ENCODE data around the gene ZBP1.

Gene ZBP1

DNA sequence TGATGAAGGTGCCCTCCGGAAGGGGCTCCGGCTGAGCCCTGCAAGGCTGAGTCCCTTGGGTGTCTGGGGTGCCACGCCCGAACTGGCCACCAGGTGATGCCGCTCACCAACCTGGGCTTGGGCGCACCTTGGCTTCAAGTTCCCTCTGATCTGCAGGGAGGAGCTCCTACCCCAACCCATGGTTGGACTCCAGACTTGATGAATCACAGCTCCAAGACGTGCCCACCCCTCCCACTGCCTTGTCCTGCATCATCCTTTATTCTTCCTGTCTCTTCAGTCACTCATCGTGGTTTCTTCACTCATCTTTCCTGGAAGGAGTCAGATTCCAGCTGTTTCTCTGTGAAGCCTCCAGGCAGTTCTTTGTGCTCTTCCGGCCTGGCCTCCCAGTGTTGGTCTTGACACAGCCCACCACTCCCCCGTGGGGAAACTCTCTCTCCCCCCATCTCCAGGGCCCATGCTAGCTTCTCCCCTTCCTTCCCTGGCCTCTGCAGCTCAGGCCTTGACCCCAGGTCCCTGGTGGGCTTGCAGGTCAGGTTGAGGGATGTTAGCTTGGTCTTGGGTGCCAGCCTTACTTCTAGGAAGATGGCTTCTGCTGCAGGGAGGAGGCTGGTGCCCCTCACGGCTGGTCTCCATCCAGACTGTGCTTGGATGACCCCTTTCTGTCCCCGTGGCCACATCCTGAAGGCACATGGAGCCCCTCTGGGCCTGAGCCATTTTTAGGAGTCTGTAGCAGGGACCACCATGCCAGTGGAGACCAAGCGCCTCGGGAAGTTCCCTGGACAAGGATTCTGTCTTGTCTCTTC lies 2.6 kb upstream of the ZBP1 start:
- Histone ChIP-seq H3K36me3 (ENCODE audit: control insufficient read depth, insufficient read depth, low read length) (no peaks in the 10 kb centered on the region), H3K4me3 (ENCODE audit: extremely low read depth, insufficient read depth, low read length, poor library complexity, severe bottlenecking) (no peak overlapping the region), H3K4me1 (ENCODE audit: control insufficient read depth, insufficient read depth, low read length, poor library complexity, severe bottlenecking) (peaks cover 7% of the 10 kb centered on the region), H3K9me3 (ENCODE audit: control insufficient read depth, low read length) (peaks cover 9% of the 10 kb centered on the region), H3K27ac (ENCODE audit: low read depth, low read length, severe bottlenecking) (no peak overlapping the region)
- WGBS, 2 experiments (ENCODE audit: insufficient coverage in 2 of 2): 73 to 74% methylated on average over 10 to 11 of the region's 14 CpGs

DNA sequence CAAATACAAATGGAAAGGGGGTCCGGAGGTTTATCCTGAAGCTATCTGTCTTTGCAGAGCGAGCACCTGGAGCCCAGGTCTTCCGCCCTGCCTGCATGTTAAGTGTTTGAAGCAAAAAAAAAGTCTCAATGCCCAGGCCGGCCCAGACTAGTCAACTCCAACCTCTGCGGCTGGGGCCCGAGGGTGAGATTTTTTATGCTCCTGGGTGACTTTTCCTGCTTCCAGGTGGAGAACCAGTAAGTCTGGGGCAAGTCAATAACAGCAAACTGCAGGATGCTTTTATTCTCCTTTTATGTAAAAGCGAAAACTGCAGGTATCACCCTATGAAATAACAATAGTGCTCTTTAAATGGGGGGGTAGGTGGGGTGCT lies 2.0 kb upstream of the ZBP1 start:
- Histone ChIP-seq H3K27ac (ENCODE audit: low read depth, low read length, severe bottlenecking) (no peak overlapping the region), H3K9me3 (ENCODE audit: control insufficient read depth, low read length) (peaks cover 9% of the 10 kb centered on the region), H3K4me1 (ENCODE audit: control insufficient read depth, insufficient read depth, low read length, poor library complexity, severe bottlenecking) (peaks cover 7% of the 10 kb centered on the region), H3K4me3 (ENCODE audit: extremely low read depth, insufficient read depth, low read length, poor library complexity, severe bottlenecking) (no peak overlapping the region), H3K36me3 (ENCODE audit: control insufficient read depth, insufficient read depth, low read length) (no peaks in the 10 kb centered on the region)
- 90 to 92% methylated on average over 6 of the region's 7 CpGs for WGBS, 2 experiments (ENCODE audit: insufficient coverage in 2 of 2)

DNA sequence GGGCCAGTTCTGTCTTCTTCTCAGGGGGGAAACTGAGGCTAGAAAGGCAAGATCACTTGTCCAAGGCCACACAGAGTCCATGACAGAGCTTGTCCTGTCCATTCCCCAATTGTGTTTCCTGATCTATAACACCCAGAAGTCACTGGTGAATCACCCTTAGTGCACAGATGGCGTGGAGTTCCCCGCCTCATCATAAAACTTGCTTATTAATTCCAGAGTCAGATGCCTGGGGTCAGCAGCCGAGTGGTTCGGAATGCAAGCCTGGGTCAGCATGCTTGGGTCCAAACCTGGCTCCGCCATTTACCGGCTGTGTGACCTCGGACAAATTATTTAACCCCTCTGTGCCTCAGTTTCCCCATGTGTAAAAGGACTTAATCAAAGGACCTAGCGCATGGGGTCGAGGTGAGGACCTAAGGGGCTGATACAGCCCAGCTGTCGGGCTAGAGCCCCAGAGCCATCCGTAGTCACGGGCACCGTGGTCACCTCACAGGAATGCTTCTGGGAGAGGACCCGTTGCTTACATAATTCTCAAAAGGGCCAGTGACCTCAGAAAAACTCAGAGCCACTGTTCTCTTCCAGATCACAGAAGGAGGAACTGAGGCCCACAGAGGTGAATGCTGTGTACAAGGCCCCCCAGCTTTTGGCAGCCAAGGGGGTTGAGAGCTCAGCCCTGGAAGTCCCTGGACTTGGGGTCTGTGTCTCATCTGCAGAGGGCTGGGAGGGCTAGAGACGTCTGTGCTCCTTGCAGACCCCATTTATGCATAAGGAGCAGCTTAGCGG lies 1.4 kb upstream of the ZBP1 start:
- H3K4me1 ChIP-seq (ENCODE audit: control insufficient read depth, insufficient read depth, low read length, poor library complexity, severe bottlenecking): peaks cover 7% of the 10 kb centered on the region
- H3K27ac ChIP-seq (ENCODE audit: low read depth, low read length, severe bottlenecking): no peak overlapping the region
- 88 to 92% methylated on average over 16 of the region's 16 CpGs for WGBS, 2 experiments (ENCODE audit: insufficient coverage in 2 of 2)
- no peak overlapping the region for H3K4me3 ChIP-seq (ENCODE audit: extremely low read depth, insufficient read depth, low read length, poor library complexity, severe bottlenecking)
- peaks cover 9% of the 10 kb centered on the region for H3K9me3 ChIP-seq (ENCODE audit: control insufficient read depth, low read length)
- no peaks in the 10 kb centered on the region for H3K36me3 ChIP-seq (ENCODE audit: control insufficient read depth, insufficient read depth, low read length)

DNA sequence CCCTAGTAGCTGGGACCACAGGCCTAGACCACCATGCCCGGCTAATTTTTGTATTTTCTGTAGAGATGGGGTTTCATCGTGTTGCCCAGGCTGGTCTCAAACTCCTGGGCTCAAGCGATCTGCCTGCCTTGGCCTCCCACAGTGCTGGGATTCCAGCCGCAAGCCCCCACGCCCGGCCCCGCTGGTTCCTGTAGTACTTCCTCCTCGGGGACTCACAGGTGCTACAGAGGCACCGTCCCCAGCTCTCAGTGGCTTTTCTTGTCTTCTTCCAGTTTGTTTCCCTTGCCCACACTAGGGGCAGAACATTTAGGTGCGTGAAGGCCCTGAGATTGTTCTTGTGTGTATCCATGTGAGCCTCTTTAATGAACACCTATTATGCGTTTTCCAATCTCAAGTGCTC lies 773 bp upstream of the ZBP1 start:
- 85 to 86% methylated on average over 9 to 11 of the region's 11 CpGs for whole genome bisulfite sequencing, 2 experiments (ENCODE audit: insufficient coverage in 2 of 2)
- Histone ChIP-seq H3K36me3 (ENCODE audit: control insufficient read depth, insufficient read depth, low read length) (no peaks in the 10 kb centered on the region), H3K27ac (ENCODE audit: low read depth, low read length, severe bottlenecking) (no peak overlapping the region), H3K9me3 (ENCODE audit: control insufficient read depth, low read length) (peaks cover 9% of the 10 kb centered on the region), H3K4me1 (ENCODE audit: control insufficient read depth, insufficient read depth, low read length, poor library complexity, severe bottlenecking) (peaks cover 7% of the 10 kb centered on the region), H3K4me3 (ENCODE audit: extremely low read depth, insufficient read depth, low read length, poor library complexity, severe bottlenecking) (no peak overlapping the region)

DNA sequence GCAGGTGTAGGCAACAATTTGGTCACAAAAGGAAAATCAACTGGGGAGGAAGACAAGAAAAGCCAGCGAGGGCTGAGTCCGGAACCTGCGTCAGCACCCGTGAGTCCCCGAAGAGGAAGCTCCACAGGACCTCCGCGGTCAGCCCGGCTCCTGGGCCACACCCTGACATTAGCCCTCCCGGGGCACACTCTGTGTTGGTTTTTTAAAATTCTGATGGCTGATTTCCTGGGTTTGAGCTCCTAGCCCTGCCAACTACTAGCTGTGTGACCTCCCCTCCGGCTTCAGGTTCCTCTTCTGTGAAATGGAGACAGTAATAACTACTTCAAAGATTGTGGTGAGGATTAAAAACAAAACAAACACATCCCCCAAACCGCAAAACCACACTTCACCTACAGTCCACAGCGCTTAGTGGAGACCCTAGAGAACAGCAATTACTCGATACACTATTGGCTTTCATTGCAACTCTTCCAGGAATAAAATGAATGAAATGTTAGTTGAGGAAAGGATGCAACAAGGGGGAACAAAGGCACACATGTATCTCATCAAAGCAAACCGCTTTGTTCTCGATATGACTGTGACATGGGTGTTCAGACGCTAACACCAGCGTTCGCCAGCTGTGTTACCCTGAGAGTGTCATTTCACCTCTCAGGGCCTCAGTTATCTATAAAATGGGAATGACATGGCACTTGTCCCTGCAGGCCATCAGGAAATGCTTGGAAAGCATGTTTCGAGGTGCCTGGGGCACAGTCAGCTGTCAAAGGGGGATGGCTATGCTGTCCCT lies 985 bp downstream of the ZBP1 start:
- 92 to 96% methylated on average over 15 of the region's 19 CpGs for WGBS, 2 experiments (ENCODE audit: insufficient coverage in 2 of 2)
- Histone ChIP-seq H3K4me3 (ENCODE audit: extremely low read depth, insufficient read depth, low read length, poor library complexity, severe bottlenecking) (no peak overlapping the region), H3K36me3 (ENCODE audit: control insufficient read depth, insufficient read depth, low read length) (no peaks in the 10 kb centered on the region), H3K4me1 (ENCODE audit: control insufficient read depth, insufficient read depth, low read length, poor library complexity, severe bottlenecking) (peaks cover 7% of the 10 kb centered on the region), H3K9me3 (ENCODE audit: control insufficient read depth, low read length) (no peaks in the 10 kb centered on the region), H3K27ac (ENCODE audit: low read depth, low read length, severe bottlenecking) (no peak overlapping the region)

DNA sequence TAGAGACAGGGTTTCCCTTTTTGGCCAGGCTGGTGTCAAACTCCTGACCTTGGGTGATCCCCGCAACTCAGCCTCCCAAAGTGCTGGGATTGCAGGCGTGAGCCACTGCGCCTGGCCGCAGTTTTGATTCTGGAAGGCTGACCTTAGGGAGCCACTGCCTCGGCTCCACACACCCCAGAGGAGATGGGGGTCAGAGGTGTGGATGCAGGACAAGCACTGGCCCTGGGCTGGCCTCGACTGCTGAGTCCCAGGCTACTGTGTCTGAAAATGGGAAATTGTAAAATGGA lies 1.5 kb downstream of the ZBP1 start:
- WGBS, 2 experiments (ENCODE audit: insufficient coverage in 2 of 2): 84 to 97% methylated on average over 3 to 6 of the region's 6 CpGs
- no peak overlapping the region for H3K27ac ChIP-seq (ENCODE audit: low read depth, low read length, severe bottlenecking)
- H3K4me3 ChIP-seq (ENCODE audit: extremely low read depth, insufficient read depth, low read length, poor library complexity, severe bottlenecking): no peak overlapping the region
- peaks cover 7% of the 10 kb centered on the region for H3K4me1 ChIP-seq (ENCODE audit: control insufficient read depth, insufficient read depth, low read length, poor library complexity, severe bottlenecking)
- no peaks in the 10 kb centered on the region for H3K9me3 ChIP-seq (ENCODE audit: control insufficient read depth, low read length)
- H3K36me3 ChIP-seq (ENCODE audit: control insufficient read depth, insufficient read depth, low read length): no peaks in the 10 kb centered on the region

DNA sequence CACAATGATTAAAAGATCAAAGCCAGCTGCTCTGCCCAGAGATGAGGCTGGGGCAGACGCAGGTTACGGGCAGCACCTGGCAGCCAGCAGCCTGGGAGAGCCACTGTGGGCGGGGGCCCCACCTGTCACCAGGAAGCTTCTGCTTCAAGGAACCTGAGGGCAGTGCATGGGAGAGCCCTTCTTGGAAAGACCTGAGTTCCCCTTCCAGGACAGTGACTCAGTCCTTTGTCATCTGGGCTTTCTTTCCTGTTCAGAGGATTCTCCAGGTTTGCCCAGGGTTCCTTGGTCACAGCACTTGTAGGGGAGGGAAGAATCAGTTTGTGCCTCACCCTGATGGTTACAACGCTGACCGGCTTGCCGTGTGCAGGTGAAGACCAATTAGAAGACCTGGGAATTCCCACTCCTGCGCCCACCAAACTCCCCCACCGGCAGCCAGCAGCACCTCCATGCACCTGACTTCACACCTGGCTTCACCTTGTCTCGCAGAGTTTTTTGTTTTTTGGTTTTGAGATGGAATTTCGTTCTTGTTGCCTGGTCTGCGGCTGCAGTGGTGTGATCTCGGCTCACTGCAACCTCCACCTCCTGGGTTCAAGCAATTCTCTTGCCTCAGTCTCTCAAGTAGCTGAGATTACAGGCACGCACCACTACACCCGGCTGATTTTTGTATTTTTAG lies 2.0 kb downstream of the ZBP1 start:
- H3K4me3 ChIP-seq (ENCODE audit: extremely low read depth, insufficient read depth, low read length, poor library complexity, severe bottlenecking): no peak overlapping the region
- H3K36me3 ChIP-seq (ENCODE audit: control insufficient read depth, insufficient read depth, low read length): no peaks in the 10 kb centered on the region
- H3K9me3 ChIP-seq (ENCODE audit: control insufficient read depth, low read length): no peaks in the 10 kb centered on the region
- no peak overlapping the region for H3K27ac ChIP-seq (ENCODE audit: low read depth, low read length, severe bottlenecking)
- 85 to 90% methylated on average over 8 of the region's 14 CpGs for WGBS, 2 experiments (ENCODE audit: insufficient coverage in 2 of 2)
- H3K4me1 ChIP-seq (ENCODE audit: control insufficient read depth, insufficient read depth, low read length, poor library complexity, severe bottlenecking): peaks cover 7% of the 10 kb centered on the region

DNA sequence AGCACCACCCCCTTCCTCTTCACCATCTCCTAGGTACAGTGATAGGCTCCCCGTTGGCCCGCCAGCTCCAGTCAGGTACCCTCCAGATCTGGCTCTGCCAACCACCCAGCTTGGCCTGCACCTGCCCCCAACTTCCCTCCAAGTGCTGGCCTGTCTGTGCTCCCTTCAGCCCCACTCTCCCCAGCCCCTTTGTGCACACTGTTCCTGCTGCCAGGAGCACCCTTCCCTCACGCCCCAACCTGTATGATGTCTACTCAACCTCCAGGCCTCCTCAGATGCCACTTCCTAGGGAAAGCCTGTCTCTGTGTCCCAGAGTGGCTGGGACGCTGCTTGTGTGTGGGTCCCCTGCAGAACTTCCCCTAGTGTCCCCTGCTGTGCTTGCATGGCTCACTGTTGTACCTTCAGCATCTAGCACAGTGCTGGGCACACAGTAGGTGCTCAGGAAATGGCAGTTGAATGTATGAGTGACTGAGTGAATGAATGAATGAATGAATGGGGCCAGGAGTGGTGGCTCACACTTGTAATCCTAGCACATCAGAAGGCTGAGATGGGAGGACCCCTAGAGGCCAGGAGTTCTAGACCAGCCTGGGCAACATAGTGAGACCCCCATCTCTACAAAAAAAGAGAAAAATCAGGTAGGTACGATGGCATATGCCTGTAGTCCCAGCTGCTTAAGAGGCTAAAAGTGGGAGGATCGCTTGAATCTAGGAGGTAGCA lies 3.0 kb downstream of the ZBP1 start:
- 90 to 94% methylated on average over 5 to 6 of the region's 6 CpGs for WGBS, 2 experiments (ENCODE audit: insufficient coverage in 2 of 2)
- Histone ChIP-seq H3K9me3 (ENCODE audit: control insufficient read depth, low read length) (no peaks in the 10 kb centered on the region), H3K36me3 (ENCODE audit: control insufficient read depth, insufficient read depth, low read length) (no peaks in the 10 kb centered on the region), H3K27ac (ENCODE audit: low read depth, low read length, severe bottlenecking) (no peak overlapping the region), H3K4me3 (ENCODE audit: extremely low read depth, insufficient read depth, low read length, poor library complexity, severe bottlenecking) (no peak overlapping the region), H3K4me1 (ENCODE audit: control insufficient read depth, insufficient read depth, low read length, poor library complexity, severe bottlenecking) (peaks cover 7% of the 10 kb centered on the region)

DNA sequence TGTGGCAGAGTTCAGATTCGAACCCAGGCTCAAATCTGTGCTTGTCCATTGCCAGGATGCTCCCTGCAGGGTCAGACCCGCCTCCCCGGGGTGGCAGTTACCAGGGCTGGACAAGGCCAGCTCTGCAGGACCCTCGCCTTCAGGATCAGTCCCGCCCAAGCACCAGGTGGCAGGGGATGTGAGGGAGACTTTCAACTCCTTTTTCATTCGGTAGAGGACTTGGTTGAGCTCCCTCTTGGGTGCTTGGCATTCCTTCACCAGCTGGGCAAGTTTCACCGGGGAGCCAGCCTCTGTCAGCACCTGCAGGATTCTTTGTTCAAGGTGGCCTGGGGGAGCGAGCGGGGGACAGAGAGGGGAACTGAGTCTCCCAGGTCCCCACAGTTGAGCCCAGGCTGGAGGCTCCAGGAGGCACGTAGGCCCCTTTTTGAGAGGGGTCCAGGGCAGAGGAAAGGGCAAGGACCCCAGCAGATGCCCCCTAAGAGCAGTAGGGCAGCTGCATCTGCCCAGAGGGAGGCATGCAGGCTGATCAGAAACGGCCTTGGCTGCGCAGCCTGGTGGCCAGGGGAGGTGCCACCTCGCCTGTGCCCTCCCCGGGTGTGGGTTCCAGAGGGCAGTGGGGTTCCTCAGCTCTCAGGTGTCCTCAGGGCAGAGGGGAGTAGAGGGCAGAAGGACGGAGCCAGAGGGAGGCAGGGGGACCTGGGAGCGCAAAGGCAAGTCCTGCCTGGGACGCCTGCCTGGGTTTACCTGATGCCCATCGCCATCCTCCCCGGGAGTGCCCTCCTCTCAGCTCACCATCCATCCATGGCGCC lies 3.9 kb downstream of the ZBP1 start:
- 88 to 92% methylated on average over 17 to 19 of the region's 20 CpGs for WGBS, 2 experiments (ENCODE audit: insufficient coverage in 2 of 2)
- H3K27ac ChIP-seq (ENCODE audit: low read depth, low read length, severe bottlenecking): no peak overlapping the region
- no peak overlapping the region for H3K4me3 ChIP-seq (ENCODE audit: extremely low read depth, insufficient read depth, low read length, poor library complexity, severe bottlenecking)
- H3K9me3 ChIP-seq (ENCODE audit: control insufficient read depth, low read length): no peaks in the 10 kb centered on the region
- H3K4me1 ChIP-seq (ENCODE audit: control insufficient read depth, insufficient read depth, low read length, poor library complexity, severe bottlenecking): no peaks in the 10 kb centered on the region
- H3K36me3 ChIP-seq (ENCODE audit: control insufficient read depth, insufficient read depth, low read length): no peaks in the 10 kb centered on the region
